Brain microvascular endothelial cell (primary cell): ENCODE data around the gene C17orf50.

Source experiments
- DNase-seq: peaks from one replicate; pipeline ENCODE4 v3.0.0-alpha.2; 2020
- H3K27ac ChIP-seq: fragments of 250-450 bp; sonication (Bioruptor Pico); 2 replicates; pipeline ENCODE4 v1.5.1; 2020; ENCODE audit warnings: mild to moderate bottlenecking, moderate library complexity
- H3K27me3 ChIP-seq: fragments of 250-450 bp; sonication (Bioruptor Pico); replicated peaks from 2 replicates; pipeline ENCODE4 v1.5.1; 2020; ENCODE audit warnings: mild to moderate bottlenecking
- H3K36me3 ChIP-seq: fragments of 250-450 bp; sonication (Bioruptor Pico); replicated peaks from 2 replicates; pipeline ENCODE4 v1.5.1; 2020; ENCODE audit warnings: mild to moderate bottlenecking
- H3K4me3 ChIP-seq: 2 replicates; pipeline ENCODE4 v1.5.1; 2011; ENCODE audit warnings: low read depth, mild to moderate bottlenecking, control low read depth, low read length, moderate library complexity
- in situ Hi-C: cut with HindIII; loops from 2 replicates; pipeline ENCODE4 v1.10.0; 2017; ENCODE audit warnings: low sequenced_read_pairs, low pct_ligation_motif_present
- TF ChIP-seq, protein P1 (sequence below): IDR thresholded peaks from 2 replicates; pipeline ENCODE4 v1.5.1; 2011; ENCODE audit warnings: low read depth, mild to moderate bottlenecking, moderate library complexity, low read length, control low read depth, inconsistent platforms; ENCODE audit errors: missing control alignments

C17orf50 gene

DNA sequence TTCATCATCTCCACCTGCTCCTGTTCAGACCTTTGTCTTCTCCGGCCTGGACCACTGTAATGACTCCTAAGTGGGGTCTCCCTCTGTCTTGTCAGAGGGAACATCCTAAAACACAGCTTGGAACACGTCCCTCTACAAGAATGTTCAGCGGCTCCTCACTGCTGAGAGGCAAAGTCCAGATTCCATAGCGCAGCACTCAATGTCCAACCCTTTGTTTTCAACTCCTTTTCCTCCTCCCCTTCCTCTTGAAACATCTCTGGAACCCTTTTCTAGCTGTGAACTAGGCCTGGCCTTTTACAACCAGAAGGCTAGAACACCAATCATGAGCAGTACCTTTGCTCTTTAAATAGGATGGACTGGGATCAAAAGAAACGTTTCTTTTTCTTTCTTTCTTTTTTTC is 914 bp downstream of the C17orf50 start:
- no peaks in the 10 kb centered on the region for H3K36me3 ChIP-seq
- no peak for DNase-seq
- in situ Hi-C loops = no loop called here
- H3K4me3 ChIP-seq = no peak overlapping the region
- H3K27me3 ChIP-seq = no peaks in the 10 kb centered on the region
- TF ChIP-seq, protein P1, sequence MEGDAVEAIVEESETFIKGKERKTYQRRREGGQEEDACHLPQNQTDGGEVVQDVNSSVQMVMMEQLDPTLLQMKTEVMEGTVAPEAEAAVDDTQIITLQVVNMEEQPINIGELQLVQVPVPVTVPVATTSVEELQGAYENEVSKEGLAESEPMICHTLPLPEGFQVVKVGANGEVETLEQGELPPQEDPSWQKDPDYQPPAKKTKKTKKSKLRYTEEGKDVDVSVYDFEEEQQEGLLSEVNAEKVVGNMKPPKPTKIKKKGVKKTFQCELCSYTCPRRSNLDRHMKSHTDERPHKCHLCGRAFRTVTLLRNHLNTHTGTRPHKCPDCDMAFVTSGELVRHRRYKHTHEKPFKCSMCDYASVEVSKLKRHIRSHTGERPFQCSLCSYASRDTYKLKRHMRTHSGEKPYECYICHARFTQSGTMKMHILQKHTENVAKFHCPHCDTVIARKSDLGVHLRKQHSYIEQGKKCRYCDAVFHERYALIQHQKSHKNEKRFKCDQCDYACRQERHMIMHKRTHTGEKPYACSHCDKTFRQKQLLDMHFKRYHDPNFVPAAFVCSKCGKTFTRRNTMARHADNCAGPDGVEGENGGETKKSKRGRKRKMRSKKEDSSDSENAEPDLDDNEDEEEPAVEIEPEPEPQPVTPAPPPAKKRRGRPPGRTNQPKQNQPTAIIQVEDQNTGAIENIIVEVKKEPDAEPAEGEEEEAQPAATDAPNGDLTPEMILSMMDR = no peak
- H3K27ac ChIP-seq = no peak overlapping the region

DNA sequence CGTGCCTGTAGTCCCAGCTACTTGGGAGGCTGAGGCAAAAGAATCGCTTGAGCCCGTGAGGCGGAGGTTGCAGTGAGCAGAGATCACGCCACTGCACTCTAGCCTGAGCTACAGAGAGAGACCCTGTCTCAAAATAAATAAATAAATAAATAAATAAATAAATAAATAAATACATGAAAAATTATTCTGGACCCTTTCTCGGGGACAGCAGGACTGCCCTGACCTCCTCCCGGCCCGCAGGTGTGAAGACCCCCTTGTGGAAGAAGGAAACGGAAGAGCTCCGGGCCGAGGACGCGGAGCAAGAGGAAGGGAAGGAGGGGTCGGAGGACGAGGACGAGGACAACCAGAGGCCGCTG is 3.1 kb downstream of the C17orf50 start:
- Histone ChIP-seq H3K27ac (no peak overlapping the region), H3K36me3 (no peaks in the 10 kb centered on the region), H3K4me3 (peak overlapping the region; percentile 22), H3K27me3 (no peaks in the 10 kb centered on the region)
- in situ Hi-C loops = no loop called here
- TF ChIP-seq, protein P1 = no peak
- DNase-seq = no peak

- in situ Hi-C loops = no loop called here
- DNase-seq = peak; percentile 58
These were observed 3.7 kb downstream of the C17orf50 start for GRCh38 chr17:35764123-35764991.

DNA sequence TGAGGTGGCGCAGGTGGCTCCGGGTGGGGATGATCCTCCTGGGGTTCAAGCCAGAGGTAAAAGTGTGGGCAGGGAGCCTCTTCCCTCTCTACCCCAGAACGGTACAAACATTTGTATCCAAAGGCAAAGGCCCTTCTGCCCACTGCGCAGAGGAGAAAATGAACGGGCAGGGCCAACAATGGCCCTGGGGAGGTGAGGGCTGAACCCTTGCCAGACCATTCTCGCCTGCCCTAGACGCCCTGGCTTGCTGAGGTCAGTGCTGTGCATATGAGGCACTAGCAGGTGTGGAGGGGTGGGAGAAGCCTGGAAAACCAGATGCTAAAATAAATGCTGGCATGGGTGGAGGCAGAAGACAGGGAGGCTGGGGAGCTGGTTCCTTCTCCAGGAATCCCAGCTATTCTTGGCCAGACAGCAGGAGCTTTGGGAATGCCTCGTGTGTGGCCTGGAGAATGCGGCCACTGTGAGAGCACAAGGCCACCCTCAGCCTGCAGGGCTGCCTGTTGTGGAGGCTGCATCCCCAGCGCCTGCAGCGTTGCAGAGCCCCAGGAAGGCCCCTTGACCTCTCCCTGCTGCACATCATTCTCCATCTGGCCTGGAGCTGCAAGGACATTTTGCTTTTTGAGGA is 4.5 kb downstream of the C17orf50 start:
- no peak overlapping the region for H3K4me3 ChIP-seq
- DNase-seq = no peak
- TF ChIP-seq, protein P1 = no peak
- in situ Hi-C loops = no loop called here
- H3K27me3 ChIP-seq = no peaks in the 10 kb centered on the region
- no peak overlapping the region for H3K27ac ChIP-seq
- no peaks in the 10 kb centered on the region for H3K36me3 ChIP-seq

More at GRCh38 chr17:35764123-35764991, 3.7 kb downstream of the C17orf50 start:
- TF ChIP-seq, protein P1 = peak; percentile 77
- peak overlapping the region; percentile 42 for H3K4me3 ChIP-seq
- H3K36me3 ChIP-seq = no peaks in the 10 kb centered on the region
- no peak overlapping the region for H3K27ac ChIP-seq
- H3K27me3 ChIP-seq = no peaks in the 10 kb centered on the region

GRCh38 chr17:35765756-35766488 is 5.2 kb downstream of the C17orf50 start:
- no peaks in the 10 kb centered on the region for H3K27me3 ChIP-seq
- in situ Hi-C loops = no loop called here
- DNase-seq = no peak
- H3K36me3 ChIP-seq = no peaks in the 10 kb centered on the region
- TF ChIP-seq, protein P1 = no peak
- H3K4me3 ChIP-seq = no peak overlapping the region
- H3K27ac ChIP-seq = no peak overlapping the region
